H9 (cell line): Measurements from ENCODE around the gene IL10RA. TPM values are rescaled to one million over a fixed set of nuclear protein-coding genes. Genes with fewer than 3 reads are reported as not detected.

Experiments
- DNase-seq: peaks from one replicate; pipeline ENCODE4 v3.0.0-alpha.2; 2017
- H2AFZ ChIP-seq: one replicate; pipeline ENCODE4 v1.6.1; 2013; ENCODE audit warnings: mild to moderate bottlenecking, low read length, control low read depth, moderate library complexity
- H2AK5ac ChIP-seq: 2 replicates; pipeline ENCODE4 v1.6.1; 2013; ENCODE audit warnings: low read length, control low read depth, mixed read lengths; ENCODE audit not compliant: insufficient read length
- H2BK120ac ChIP-seq: one replicate; pipeline ENCODE4 v1.6.1; 2013; ENCODE audit warnings: low read depth, mild to moderate bottlenecking, low read length, control low read depth, inconsistent platforms; ENCODE audit not compliant: poor library complexity, severe bottlenecking
- H2BK12ac ChIP-seq: 2 replicates; pipeline ENCODE4 v1.6.1; 2013; ENCODE audit warnings: low read length, control low read depth, mixed read lengths, low read depth; ENCODE audit not compliant: insufficient read length
- H2BK15ac ChIP-seq: 2 replicates; pipeline ENCODE4 v1.6.1; 2013; ENCODE audit warnings: low read depth, low read length, control low read depth
- H2BK20ac ChIP-seq: one replicate; pipeline ENCODE4 v1.6.1; 2013; ENCODE audit warnings: low read depth, mild to moderate bottlenecking, low read length, control low read depth, inconsistent platforms; ENCODE audit not compliant: poor library complexity, severe bottlenecking
- H2BK5ac ChIP-seq: 2 replicates; pipeline ENCODE4 v1.6.1; 2013; ENCODE audit warnings: low read length, control low read depth, mixed read lengths; ENCODE audit not compliant: insufficient read length
- H3K14ac ChIP-seq: 2 replicates; pipeline ENCODE4 v1.6.1; 2013; ENCODE audit warnings: low read length, control low read depth; ENCODE audit not compliant: insufficient read depth
- H3K18ac ChIP-seq: 2 replicates; pipeline ENCODE4 v1.6.1; 2013; ENCODE audit warnings: low read depth, mild to moderate bottlenecking, mixed read lengths, low read length, control low read depth; ENCODE audit not compliant: insufficient read length
- H3K23ac ChIP-seq: 2 replicates; pipeline ENCODE4 v1.6.1; 2013; ENCODE audit warnings: low read length, control low read depth, mixed read lengths, low read depth; ENCODE audit not compliant: insufficient read length
- H3K23me2 ChIP-seq: 2 replicates; pipeline ENCODE4 v1.6.1; 2013; ENCODE audit warnings: low read depth, mild to moderate bottlenecking, mixed read lengths, low read length, control low read depth; ENCODE audit not compliant: insufficient read length, poor library complexity, severe bottlenecking
- H3K27ac ChIP-seq: 2 replicates; pipeline ENCODE4 v1.5.1; 2013; ENCODE audit warnings: low read length, control low read depth, mixed read lengths, low read depth; ENCODE audit not compliant: insufficient read length
- H3K27me3 ChIP-seq: 2 replicates; pipeline ENCODE4 v1.6.1; 2013; ENCODE audit warnings: low read length, control low read depth, inconsistent platforms; ENCODE audit not compliant: insufficient read depth
- H3K4ac ChIP-seq: 2 replicates; pipeline ENCODE4 v1.6.1; 2013; ENCODE audit warnings: low read depth, mild to moderate bottlenecking, control low read depth, inconsistent platforms, low read length, moderate library complexity
- H3K4me1 ChIP-seq: 2 replicates; pipeline ENCODE4 v1.6.1; 2013; ENCODE audit warnings: low read length, control low read depth, inconsistent platforms; ENCODE audit not compliant: insufficient read depth
- H3K4me2 ChIP-seq: 2 replicates; pipeline ENCODE4 v1.6.1; 2013; ENCODE audit warnings: low read length, control low read depth, mixed read lengths; ENCODE audit not compliant: insufficient read length, insufficient read depth
- H3K56ac ChIP-seq: 2 replicates; pipeline ENCODE4 v1.6.1; 2013; ENCODE audit warnings: low read depth, mild to moderate bottlenecking, mixed read lengths, low read length, control low read depth; ENCODE audit not compliant: insufficient read length
- H3K79me1 ChIP-seq: 2 replicates; pipeline ENCODE4 v1.6.1; 2013; ENCODE audit warnings: low read depth, mild to moderate bottlenecking, moderate library complexity, low read length, control low read depth, inconsistent platforms; ENCODE audit not compliant: insufficient read depth, poor library complexity, severe bottlenecking
- H3K79me2 ChIP-seq: 2 replicates; pipeline ENCODE4 v1.6.1; 2013; ENCODE audit warnings: low read length, control low read depth, inconsistent platforms; ENCODE audit not compliant: insufficient read depth
- H3K9ac ChIP-seq: 2 replicates; pipeline ENCODE4 v1.6.1; 2013; ENCODE audit warnings: low read length, control low read depth, mixed read lengths; ENCODE audit not compliant: insufficient read length; ENCODE audit errors: extremely low read depth
- H3K9me3 ChIP-seq: one replicate; pipeline ENCODE4 v1.6.1; 2013; ENCODE audit warnings: low read depth, low read length, inconsistent platforms; ENCODE audit not compliant: control insufficient read depth
- H3T11ph ChIP-seq: one replicate; pipeline ENCODE4 v1.6.1; 2013; ENCODE audit warnings: mild to moderate bottlenecking, low read length, control low read depth, inconsistent platforms
- H4K20me1 ChIP-seq: one replicate; pipeline ENCODE4 v1.6.1; 2013; ENCODE audit not compliant: control insufficient read depth, insufficient read length, insufficient read depth
- H4K5ac ChIP-seq: 2 replicates; pipeline ENCODE4 v1.6.1; 2013; ENCODE audit warnings: low read depth, mild to moderate bottlenecking, mixed read lengths, low read length, control low read depth; ENCODE audit not compliant: insufficient read length
- H4K8ac ChIP-seq: replicated peaks from 2 replicates; pipeline ENCODE4 v1.6.1; 2013; ENCODE audit warnings: low read length, control low read depth, mixed read lengths, low read depth; ENCODE audit not compliant: insufficient read length
- H4K91ac ChIP-seq: 2 replicates; pipeline ENCODE4 v1.6.1; 2013; ENCODE audit warnings: low read depth, mild to moderate bottlenecking, moderate library complexity, mixed read lengths, low read length, control low read depth; ENCODE audit not compliant: insufficient read length
- H3K27ac Mint-ChIP-seq, 3 experiments: 2 replicates in 2 of 3; 3 replicates in 1 of 3; pipeline ENCODE4 v1.8.0; 2020 to 2021; ENCODE audit warnings: mixed read lengths in 3 of 3, mild to moderate bottlenecking in 1 of 3, moderate library complexity in 1 of 3
- H3K27me3 Mint-ChIP-seq: 2 replicates; pipeline ENCODE4 v1.8.0; 2021; ENCODE audit warnings: low read depth, mild to moderate bottlenecking, moderate library complexity, mixed read lengths
- H3K36me3 Mint-ChIP-seq, 3 experiments: 2 replicates in 2 of 3; 3 replicates in 1 of 3; pipeline ENCODE4 v1.8.0; 2020 to 2021; ENCODE audit warnings: low read depth in 3 of 3, mixed read lengths in 3 of 3; ENCODE audit not compliant: insufficient read depth in 1 of 3
- H3K4me1 Mint-ChIP-seq, 2 experiments: 2 replicates each; pipeline ENCODE4 v1.8.0; 2020; ENCODE audit warnings: mixed read lengths in 2 of 2
- H3K4me3 Mint-ChIP-seq, 2 experiments: 2 replicates in 1 of 2; 3 replicates in 1 of 2; pipeline ENCODE4 v1.8.0; 2020 to 2021; ENCODE audit warnings: mild to moderate bottlenecking in 2 of 2, mixed read lengths in 2 of 2, moderate library complexity in 1 of 2
- H3K9me3 Mint-ChIP-seq, 2 experiments: 2 replicates in 1 of 2; 3 replicates in 1 of 2; pipeline ENCODE4 v1.8.0; 2020; ENCODE audit warnings: mild to moderate bottlenecking in 2 of 2, mixed read lengths in 2 of 2, moderate library complexity in 1 of 2
- WGBS: extraction: QIAGEN DNeasy Blood & Tissue Kit; methylation state at CpG from one replicate; pipeline ENCODE4 v1.1.7; 2013; ENCODE audit warnings: missing lambda C conversion rate, low lambda C conversion rate, mixed read lengths; ENCODE audit not compliant: insufficient read length; ENCODE audit errors: extremely low coverage; 5-methylcytosine and 5-hydroxymethylcytosine counted together
- total RNA-seq: library from RNA; stranded (reverse); gene quantifications from 2 replicates; pipeline ENCODE4 v1.2.1, GENCODE V29; 2021
- TF ChIP-seq, protein P1 (sequence below): fragments of 200-600 bp; sonication (generic); conservative IDR thresholded peaks from 3 replicates; pipeline ENCODE4 v1.8.0; 2021; ENCODE audit warnings: antibody characterized with exemption, mild to moderate bottlenecking

The IL10RA gene
- total RNA-seq, 1 experiment from 2014 or later = not detected

GRCh38 chr11:118017111-118017510 lies 30.9 kb downstream of the IL10RA start:
- Histone ChIP-seq H3T11ph (no peak overlapping the region), H2BK5ac (no peak overlapping the region)
- WGBS = no CpG with 5 or more reads among the region's 3 CpGs

More at GRCh38 chr11:118017111-118017510, 30.9 kb downstream of the IL10RA start:
- Histone ChIP-seq H3K9ac (no peak overlapping the region), H3K14ac (no peak overlapping the region), H3K9me3 (no peaks in the 10 kb centered on the region), H4K20me1 (no peaks in the 10 kb centered on the region), H2BK120ac (no peak overlapping the region), H3K4ac (no peak overlapping the region), H4K5ac (no peak overlapping the region), H3K27me3 (no peaks in the 10 kb centered on the region), H3K18ac (no peak overlapping the region), H2BK12ac (no peak overlapping the region), H2BK20ac (no peak overlapping the region), H3K4me1 (no peaks in the 10 kb centered on the region), H2AFZ (no peak overlapping the region), H3K79me2 (no peaks in the 10 kb centered on the region), H3K56ac (no peak overlapping the region), H3K23me2 (no peaks in the 10 kb centered on the region), H2AK5ac (no peak overlapping the region), H4K91ac (no peak overlapping the region), H3K79me1 (no peaks in the 10 kb centered on the region), H3K4me2 (no peak overlapping the region), H3K23ac (no peak overlapping the region), H2BK15ac (no peak overlapping the region), H4K8ac (no peak overlapping the region), H3K27ac (no peak overlapping the region)
- Mint-ChIP-seq H3K27ac (no peak overlapping the region), H3K9me3 (peaks cover 3 to 10% of the 10 kb centered on the region in 2 experiments; a peak in 3 of 5 replicates), H3K4me3 (no peak overlapping the region), H3K36me3 (no peaks in the 10 kb centered on the region; a peak in 1 of 7 replicates), H3K4me1 (no peaks in the 10 kb centered on the region), H3K27me3 (peaks cover 23% of the 10 kb centered on the region)
- TF ChIP-seq, protein P1, sequence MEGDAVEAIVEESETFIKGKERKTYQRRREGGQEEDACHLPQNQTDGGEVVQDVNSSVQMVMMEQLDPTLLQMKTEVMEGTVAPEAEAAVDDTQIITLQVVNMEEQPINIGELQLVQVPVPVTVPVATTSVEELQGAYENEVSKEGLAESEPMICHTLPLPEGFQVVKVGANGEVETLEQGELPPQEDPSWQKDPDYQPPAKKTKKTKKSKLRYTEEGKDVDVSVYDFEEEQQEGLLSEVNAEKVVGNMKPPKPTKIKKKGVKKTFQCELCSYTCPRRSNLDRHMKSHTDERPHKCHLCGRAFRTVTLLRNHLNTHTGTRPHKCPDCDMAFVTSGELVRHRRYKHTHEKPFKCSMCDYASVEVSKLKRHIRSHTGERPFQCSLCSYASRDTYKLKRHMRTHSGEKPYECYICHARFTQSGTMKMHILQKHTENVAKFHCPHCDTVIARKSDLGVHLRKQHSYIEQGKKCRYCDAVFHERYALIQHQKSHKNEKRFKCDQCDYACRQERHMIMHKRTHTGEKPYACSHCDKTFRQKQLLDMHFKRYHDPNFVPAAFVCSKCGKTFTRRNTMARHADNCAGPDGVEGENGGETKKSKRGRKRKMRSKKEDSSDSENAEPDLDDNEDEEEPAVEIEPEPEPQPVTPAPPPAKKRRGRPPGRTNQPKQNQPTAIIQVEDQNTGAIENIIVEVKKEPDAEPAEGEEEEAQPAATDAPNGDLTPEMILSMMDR = no peak
- no peak for DNase-seq
